ENCODE results near the gene HOXA9.

Gene HOXA9

GRCh38 chr7:27124902-27125689 is 40.2 kb downstream of the HOXA9 start:
- DNase-seq, result no peak

GRCh38 chr7:27124096-27124901 is 41.0 kb downstream of the HOXA9 start:
- no peak for DNase-seq

GRCh38 chr7:27123477-27124053 is 41.8 kb downstream of the HOXA9 start:
- DNase-seq, result no peak

- DNase-seq, result no peak
Observed at GRCh38 chr7:27123007-27123476, 42.3 kb downstream of the HOXA9 start.

GRCh38 chr7:27122077-27122910 is 43.0 kb downstream of the HOXA9 start:
- no peak for DNase-seq

GRCh38 chr7:27121684-27122076 is 43.7 kb downstream of the HOXA9 start:
- DNase-seq, result no peak

GRCh38 chr7:27119412-27119911 is 45.9 kb downstream of the HOXA9 start:
- DNase-seq, result no peak

- DNase-seq, result no peak
Observed at GRCh38 chr7:27118580-27118979, 46.8 kb downstream of the HOXA9 start.

GRCh38 chr7:27117887-27118491 is 47.3 kb downstream of the HOXA9 start:
- DNase-seq, result no peak

GRCh38 chr7:27116962-27117886 is 48.1 kb downstream of the HOXA9 start:
- DNase-seq, result no peak

- no peak for DNase-seq
Observed at GRCh38 chr7:27116031-27116961, 49.0 kb downstream of the HOXA9 start.

GRCh38 chr7:27115221-27116026 is 49.9 kb downstream of the HOXA9 start:
- no peak for DNase-seq

GRCh38 chr7:27114881-27115220 is 50.5 kb downstream of the HOXA9 start:
- no peak for DNase-seq

- DNase-seq, result no peak
Observed at GRCh38 chr7:27113991-27114769, 51.2 kb downstream of the HOXA9 start.

GRCh38 chr7:27112955-27113949 is 52.1 kb downstream of the HOXA9 start:
- no peak for DNase-seq
